GM23338 (cell line): ENCODE measurements around the gene CMKLR1.

Source experiments
- EZH2 ChIP-seq: fragments of 200-600 bp; sonication (generic); IDR thresholded peaks from one replicate; pipeline ENCODE4 v1.8.0; 2017; ENCODE audit warnings: antibody characterized with exemption, mild to moderate bottlenecking, low read depth; ENCODE audit not compliant: unreplicated experiment
- POLR2AphosphoS5 ChIP-seq: IDR thresholded peaks from 2 replicates; pipeline ENCODE4 v1.6.1; 2016; ENCODE audit warnings: antibody characterized with exemption, low read depth
- TF ChIP-seq, protein P1 (sequence below): IDR thresholded peaks from one replicate; pipeline ENCODE4 v1.6.1; 2018; ENCODE audit warnings: antibody characterized with exemption; ENCODE audit not compliant: unreplicated experiment
- TF ChIP-seq, protein P2 (sequence below), 2 experiments: fragments of 200-600 bp in 1 of 2; sonication (generic) in 1 of 2; conservative IDR thresholded peaks; 2 replicates each; pipeline versions ENCODE4 v1.5.1 to v1.6.1; 2016 to 2017; ENCODE audit warnings: antibody characterized with exemption in 2 of 2, low read depth in 2 of 2, mild to moderate bottlenecking in 2 of 2, moderate library complexity in 1 of 2

DNA sequence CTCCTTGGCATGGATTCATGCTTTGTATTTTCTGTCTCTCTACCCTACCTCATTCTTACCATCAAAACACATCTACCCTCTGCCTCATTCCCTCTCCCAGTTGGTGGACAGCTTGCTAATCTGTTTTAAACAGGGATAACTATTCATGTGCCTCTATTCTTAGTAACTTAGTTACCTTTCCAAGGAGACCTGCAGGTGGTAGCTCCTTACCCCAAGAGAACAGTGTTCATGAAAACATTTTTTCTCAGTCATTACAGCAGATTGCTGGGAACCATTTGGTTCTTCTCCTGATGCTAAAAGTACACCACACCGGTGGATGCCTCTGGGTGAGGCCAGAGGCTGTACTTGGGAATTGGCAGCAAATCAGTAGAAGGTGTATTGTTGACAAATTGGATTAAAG lies 73.0 kb downstream of the CMKLR1 start:
- TF ChIP-seq, protein P1, sequence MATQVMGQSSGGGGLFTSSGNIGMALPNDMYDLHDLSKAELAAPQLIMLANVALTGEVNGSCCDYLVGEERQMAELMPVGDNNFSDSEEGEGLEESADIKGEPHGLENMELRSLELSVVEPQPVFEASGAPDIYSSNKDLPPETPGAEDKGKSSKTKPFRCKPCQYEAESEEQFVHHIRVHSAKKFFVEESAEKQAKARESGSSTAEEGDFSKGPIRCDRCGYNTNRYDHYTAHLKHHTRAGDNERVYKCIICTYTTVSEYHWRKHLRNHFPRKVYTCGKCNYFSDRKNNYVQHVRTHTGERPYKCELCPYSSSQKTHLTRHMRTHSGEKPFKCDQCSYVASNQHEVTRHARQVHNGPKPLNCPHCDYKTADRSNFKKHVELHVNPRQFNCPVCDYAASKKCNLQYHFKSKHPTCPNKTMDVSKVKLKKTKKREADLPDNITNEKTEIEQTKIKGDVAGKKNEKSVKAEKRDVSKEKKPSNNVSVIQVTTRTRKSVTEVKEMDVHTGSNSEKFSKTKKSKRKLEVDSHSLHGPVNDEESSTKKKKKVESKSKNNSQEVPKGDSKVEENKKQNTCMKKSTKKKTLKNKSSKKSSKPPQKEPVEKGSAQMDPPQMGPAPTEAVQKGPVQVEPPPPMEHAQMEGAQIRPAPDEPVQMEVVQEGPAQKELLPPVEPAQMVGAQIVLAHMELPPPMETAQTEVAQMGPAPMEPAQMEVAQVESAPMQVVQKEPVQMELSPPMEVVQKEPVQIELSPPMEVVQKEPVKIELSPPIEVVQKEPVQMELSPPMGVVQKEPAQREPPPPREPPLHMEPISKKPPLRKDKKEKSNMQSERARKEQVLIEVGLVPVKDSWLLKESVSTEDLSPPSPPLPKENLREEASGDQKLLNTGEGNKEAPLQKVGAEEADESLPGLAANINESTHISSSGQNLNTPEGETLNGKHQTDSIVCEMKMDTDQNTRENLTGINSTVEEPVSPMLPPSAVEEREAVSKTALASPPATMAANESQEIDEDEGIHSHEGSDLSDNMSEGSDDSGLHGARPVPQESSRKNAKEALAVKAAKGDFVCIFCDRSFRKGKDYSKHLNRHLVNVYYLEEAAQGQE, result no peak
- TF ChIP-seq, protein P2, sequence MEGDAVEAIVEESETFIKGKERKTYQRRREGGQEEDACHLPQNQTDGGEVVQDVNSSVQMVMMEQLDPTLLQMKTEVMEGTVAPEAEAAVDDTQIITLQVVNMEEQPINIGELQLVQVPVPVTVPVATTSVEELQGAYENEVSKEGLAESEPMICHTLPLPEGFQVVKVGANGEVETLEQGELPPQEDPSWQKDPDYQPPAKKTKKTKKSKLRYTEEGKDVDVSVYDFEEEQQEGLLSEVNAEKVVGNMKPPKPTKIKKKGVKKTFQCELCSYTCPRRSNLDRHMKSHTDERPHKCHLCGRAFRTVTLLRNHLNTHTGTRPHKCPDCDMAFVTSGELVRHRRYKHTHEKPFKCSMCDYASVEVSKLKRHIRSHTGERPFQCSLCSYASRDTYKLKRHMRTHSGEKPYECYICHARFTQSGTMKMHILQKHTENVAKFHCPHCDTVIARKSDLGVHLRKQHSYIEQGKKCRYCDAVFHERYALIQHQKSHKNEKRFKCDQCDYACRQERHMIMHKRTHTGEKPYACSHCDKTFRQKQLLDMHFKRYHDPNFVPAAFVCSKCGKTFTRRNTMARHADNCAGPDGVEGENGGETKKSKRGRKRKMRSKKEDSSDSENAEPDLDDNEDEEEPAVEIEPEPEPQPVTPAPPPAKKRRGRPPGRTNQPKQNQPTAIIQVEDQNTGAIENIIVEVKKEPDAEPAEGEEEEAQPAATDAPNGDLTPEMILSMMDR (conservative IDR thresholded peaks at IDR 0.05; ENCODE audit: low read depth in 2 of 2), result no peak
- TF ChIP-seq POLR2AphosphoS5, result no peak
- TF ChIP-seq EZH2, result no peak
